HepG2 (cell line): Measurements from ENCODE around the gene PGS1. TPM values are rescaled to one million over a fixed set of nuclear protein-coding genes. Genes with fewer than 3 reads are reported as not detected.

Source experiments
- HOXA5 ChIP-seq: sonication (generic); formaldehyde crosslinking; IDR thresholded peaks from 2 replicates; pipeline ENCODE4 v1.4.0; 2020; ENCODE audit warnings: missing genetic modification reagents
- MAF1 ChIP-seq: sonication (generic); formaldehyde crosslinking; IDR thresholded peaks from 2 replicates; pipeline ENCODE4 v1.5.0; 2020; ENCODE audit warnings: missing genetic modification reagents, borderline replicate concordance
- MEIS1 ChIP-seq: sonication (generic); formaldehyde crosslinking; IDR thresholded peaks from 2 replicates; pipeline ENCODE4 v1.9.0; 2021; ENCODE audit warnings: mild to moderate bottlenecking, missing genetic modification reagents, moderate library complexity, borderline replicate concordance
- NFE2L2 ChIP-seq: fragments of 150-350 bp; IDR thresholded peaks from 2 replicates; pipeline ENCODE4 v1.6.1; 2014; ENCODE audit warnings: low read length
- SIN3A ChIP-seq: IDR thresholded peaks from 2 replicates; pipeline ENCODE4 v1.6.1; 2011; ENCODE audit warnings: low read depth, mild to moderate bottlenecking, control low read depth, low read length, borderline replicate concordance
- STAG1 ChIP-seq: sonication (generic); formaldehyde crosslinking; IDR thresholded peaks from 2 replicates; pipeline ENCODE4 v1.4.0; 2020; ENCODE audit warnings: missing genetic modification reagents
- ZKSCAN8 ChIP-seq: IDR thresholded peaks from 2 replicates; pipeline ENCODE4 v1.6.1; 2016; ENCODE audit warnings: borderline replicate concordance, missing genetic modification reagents, missing compliant biosample characterization
- ZNF382 ChIP-seq: sonication (generic); formaldehyde crosslinking; IDR thresholded peaks from 2 replicates; pipeline ENCODE4 v1.5.0; 2020; ENCODE audit warnings: missing genetic modification reagents, mild to moderate bottlenecking, borderline replicate concordance
- polyA plus RNA-seq, 8 experiments: library from polyadenylated mRNA; depleted of rRNA in 3 of 8; stranded (reverse) in 7 of 8; unstranded in 1 of 8; fragments of >200 nt; fragmentation: Illumina TruSeq in 4 of 8; extraction: Trizol in 4 of 8; gene quantifications; 2 replicates each; pipeline versions ENCODE4 v1.2.1 to v1.2.3, GENCODE V29; 2011 to 2016; ENCODE audit warnings: low read depth in 4 of 8, missing spikeins in 1 of 8, mixed read lengths in 1 of 8; ENCODE audit not compliant: insufficient read depth in 1 of 8
- total RNA-seq, 5 experiments: library from RNA; depleted of rRNA; stranded (reverse); fragments of >200 nt; fragmentation: Illumina TruSeq; extraction: Trizol; gene quantifications; 2 replicates each; pipeline ENCODE4 v1.2.3, GENCODE V29; 2016; ENCODE audit warnings: low read depth in 1 of 5
- TF ChIP-seq, protein P1 (sequence below): sonication (generic); formaldehyde crosslinking; IDR thresholded peaks from 2 replicates; pipeline ENCODE4 v1.9.0; 2021; ENCODE audit warnings: missing genetic modification reagents, borderline replicate concordance
- TF ChIP-seq, protein P2 (sequence below): sonication (generic); formaldehyde crosslinking; conservative IDR thresholded peaks from 2 replicates; pipeline ENCODE4 v1.4.0; 2020; ENCODE audit warnings: missing genetic modification reagents
- TF ChIP-seq, protein P3 (sequence below): sonication (generic); formaldehyde crosslinking; IDR thresholded peaks from 2 replicates; pipeline ENCODE4 v1.4.0; 2020; ENCODE audit warnings: missing genetic modification reagents
- TF ChIP-seq, protein P4 (sequence below): sonication (generic); formaldehyde crosslinking; IDR thresholded peaks from 2 replicates; pipeline ENCODE4 v1.5.1; 2020; ENCODE audit warnings: mild to moderate bottlenecking, missing genetic modification reagents, borderline replicate concordance
- TF ChIP-seq, protein P5 (sequence below): sonication (generic); IDR thresholded peaks from 2 replicates; pipeline ENCODE4 v1.6.1; 2016; ENCODE audit warnings: low read depth, borderline replicate concordance

Gene PGS1
- total and polyA plus RNA-seq, 2 of the 13 experiments (the other 11 are each of a cell fraction or from before 2014, with no cell fraction given), result 25.9 to 31.5 TPM

DNA sequence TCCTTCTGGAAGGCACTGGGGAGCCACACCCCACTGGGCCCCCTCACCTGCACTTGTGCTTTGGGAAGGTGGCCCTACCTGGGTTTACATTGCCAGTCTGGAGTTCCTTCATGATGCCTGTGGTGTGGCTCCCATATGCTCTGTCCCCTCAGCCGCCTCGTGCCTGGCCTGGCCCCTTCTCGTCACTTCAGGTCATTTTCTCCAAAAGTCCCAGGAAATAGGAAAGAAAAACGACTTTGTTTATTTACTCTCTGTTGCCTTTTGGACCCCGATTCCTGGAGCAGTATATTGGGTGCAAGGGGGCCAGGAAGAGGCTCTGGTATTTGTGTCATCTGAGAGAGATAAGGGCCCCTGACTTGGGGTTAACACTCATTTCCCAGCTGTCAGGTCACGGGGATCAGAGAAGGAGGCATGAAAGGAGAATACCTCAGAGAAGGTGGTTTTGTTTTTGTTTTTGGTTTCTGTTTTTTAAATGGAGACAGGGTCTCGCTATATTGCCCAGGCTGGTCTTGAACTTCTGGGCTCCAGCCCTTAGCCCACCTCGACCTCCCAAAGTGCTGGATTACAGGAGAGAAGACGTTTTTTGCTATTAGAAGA is 23.3 kb upstream of the PGS1 start (continued):
- TF ChIP-seq, protein P1, sequence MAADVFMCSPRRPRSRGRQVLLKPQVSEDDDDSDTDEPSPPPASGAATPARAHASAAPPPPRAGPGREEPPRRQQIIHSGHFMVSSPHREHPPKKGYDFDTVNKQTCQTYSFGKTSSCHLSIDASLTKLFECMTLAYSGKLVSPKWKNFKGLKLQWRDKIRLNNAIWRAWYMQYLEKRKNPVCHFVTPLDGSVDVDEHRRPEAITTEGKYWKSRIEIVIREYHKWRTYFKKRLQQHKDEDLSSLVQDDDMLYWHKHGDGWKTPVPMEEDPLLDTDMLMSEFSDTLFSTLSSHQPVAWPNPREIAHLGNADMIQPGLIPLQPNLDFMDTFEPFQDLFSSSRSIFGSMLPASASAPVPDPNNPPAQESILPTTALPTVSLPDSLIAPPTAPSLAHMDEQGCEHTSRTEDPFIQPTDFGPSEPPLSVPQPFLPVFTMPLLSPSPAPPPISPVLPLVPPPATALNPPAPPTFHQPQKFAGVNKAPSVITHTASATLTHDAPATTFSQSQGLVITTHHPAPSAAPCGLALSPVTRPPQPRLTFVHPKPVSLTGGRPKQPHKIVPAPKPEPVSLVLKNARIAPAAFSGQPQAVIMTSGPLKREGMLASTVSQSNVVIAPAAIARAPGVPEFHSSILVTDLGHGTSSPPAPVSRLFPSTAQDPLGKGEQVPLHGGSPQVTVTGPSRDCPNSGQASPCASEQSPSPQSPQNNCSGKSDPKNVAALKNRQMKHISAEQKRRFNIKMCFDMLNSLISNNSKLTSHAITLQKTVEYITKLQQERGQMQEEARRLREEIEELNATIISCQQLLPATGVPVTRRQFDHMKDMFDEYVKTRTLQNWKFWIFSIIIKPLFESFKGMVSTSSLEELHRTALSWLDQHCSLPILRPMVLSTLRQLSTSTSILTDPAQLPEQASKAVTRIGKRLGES (CRISPR knock-in tag), result no peak
- TF ChIP-seq ZNF382 (CRISPR knock-in tag) (no peak), NFE2L2 (no peak), HOXA5 (CRISPR knock-in tag) (no peak), MEIS1 (CRISPR knock-in tag) (no peak; the same call in 1 of the 2 replicates), STAG1 (CRISPR knock-in tag) (no peak), SIN3A (no peak), ZKSCAN8 (CRISPR knock-in tag) (peak; percentile 75; the same call in 1 of the 2 replicates), MAF1 (CRISPR knock-in tag) (no peak)
- TF ChIP-seq, protein P2, sequence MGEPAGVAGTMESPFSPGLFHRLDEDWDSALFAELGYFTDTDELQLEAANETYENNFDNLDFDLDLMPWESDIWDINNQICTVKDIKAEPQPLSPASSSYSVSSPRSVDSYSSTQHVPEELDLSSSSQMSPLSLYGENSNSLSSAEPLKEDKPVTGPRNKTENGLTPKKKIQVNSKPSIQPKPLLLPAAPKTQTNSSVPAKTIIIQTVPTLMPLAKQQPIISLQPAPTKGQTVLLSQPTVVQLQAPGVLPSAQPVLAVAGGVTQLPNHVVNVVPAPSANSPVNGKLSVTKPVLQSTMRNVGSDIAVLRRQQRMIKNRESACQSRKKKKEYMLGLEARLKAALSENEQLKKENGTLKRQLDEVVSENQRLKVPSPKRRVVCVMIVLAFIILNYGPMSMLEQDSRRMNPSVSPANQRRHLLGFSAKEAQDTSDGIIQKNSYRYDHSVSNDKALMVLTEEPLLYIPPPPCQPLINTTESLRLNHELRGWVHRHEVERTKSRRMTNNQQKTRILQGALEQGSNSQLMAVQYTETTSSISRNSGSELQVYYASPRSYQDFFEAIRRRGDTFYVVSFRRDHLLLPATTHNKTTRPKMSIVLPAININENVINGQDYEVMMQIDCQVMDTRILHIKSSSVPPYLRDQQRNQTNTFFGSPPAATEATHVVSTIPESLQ (CRISPR knock-in tag), result no peak
- TF ChIP-seq, protein P3, sequence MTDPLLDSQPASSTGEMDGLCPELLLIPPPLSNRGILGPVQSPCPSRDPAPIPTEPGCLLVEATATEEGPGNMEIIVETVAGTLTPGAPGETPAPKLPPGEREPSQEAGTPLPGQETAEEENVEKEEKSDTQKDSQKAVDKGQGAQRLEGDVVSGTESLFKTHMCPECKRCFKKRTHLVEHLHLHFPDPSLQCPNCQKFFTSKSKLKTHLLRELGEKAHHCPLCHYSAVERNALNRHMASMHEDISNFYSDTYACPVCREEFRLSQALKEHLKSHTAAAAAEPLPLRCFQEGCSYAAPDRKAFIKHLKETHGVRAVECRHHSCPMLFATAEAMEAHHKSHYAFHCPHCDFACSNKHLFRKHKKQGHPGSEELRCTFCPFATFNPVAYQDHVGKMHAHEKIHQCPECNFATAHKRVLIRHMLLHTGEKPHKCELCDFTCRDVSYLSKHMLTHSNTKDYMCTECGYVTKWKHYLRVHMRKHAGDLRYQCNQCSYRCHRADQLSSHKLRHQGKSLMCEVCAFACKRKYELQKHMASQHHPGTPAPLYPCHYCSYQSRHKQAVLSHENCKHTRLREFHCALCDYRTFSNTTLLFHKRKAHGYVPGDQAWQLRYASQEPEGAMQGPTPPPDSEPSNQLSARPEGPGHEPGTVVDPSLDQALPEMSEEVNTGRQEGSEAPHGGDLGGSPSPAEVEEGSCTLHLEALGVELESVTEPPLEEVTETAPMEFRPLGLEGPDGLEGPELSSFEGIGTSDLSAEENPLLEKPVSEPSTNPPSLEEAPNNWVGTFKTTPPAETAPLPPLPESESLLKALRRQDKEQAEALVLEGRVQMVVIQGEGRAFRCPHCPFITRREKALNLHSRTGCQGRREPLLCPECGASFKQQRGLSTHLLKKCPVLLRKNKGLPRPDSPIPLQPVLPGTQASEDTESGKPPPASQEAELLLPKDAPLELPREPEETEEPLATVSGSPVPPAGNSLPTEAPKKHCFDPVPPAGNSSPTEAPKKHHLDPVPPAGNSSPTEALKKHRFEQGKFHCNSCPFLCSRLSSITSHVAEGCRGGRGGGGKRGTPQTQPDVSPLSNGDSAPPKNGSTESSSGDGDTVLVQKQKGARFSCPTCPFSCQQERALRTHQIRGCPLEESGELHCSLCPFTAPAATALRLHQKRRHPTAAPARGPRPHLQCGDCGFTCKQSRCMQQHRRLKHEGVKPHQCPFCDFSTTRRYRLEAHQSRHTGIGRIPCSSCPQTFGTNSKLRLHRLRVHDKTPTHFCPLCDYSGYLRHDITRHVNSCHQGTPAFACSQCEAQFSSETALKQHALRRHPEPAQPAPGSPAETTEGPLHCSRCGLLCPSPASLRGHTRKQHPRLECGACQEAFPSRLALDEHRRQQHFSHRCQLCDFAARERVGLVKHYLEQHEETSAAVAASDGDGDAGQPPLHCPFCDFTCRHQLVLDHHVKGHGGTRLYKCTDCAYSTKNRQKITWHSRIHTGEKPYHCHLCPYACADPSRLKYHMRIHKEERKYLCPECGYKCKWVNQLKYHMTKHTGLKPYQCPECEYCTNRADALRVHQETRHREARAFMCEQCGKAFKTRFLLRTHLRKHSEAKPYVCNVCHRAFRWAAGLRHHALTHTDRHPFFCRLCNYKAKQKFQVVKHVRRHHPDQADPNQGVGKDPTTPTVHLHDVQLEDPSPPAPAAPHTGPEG (CRISPR knock-in tag), result no peak
- TF ChIP-seq, protein P4, sequence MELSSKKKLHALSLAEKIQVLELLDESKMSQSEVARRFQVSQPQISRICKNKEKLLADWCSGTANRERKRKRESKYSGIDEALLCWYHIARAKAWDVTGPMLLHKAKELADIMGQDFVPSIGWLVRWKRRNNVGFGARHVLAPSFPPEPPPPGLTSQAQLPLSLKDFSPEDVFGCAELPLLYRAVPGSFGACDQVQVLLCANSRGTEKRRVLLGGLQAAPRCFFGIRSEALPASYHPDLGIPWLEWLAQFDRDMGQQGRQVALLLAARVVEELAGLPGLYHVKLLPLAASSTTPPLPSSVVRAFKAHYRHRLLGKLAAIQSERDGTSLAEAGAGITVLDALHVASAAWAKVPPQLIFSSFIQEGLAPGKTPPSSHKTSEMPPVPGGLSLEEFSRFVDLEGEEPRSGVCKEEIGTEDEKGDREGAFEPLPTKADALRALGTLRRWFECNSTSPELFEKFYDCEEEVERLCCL, result no peak
- TF ChIP-seq, protein P5, sequence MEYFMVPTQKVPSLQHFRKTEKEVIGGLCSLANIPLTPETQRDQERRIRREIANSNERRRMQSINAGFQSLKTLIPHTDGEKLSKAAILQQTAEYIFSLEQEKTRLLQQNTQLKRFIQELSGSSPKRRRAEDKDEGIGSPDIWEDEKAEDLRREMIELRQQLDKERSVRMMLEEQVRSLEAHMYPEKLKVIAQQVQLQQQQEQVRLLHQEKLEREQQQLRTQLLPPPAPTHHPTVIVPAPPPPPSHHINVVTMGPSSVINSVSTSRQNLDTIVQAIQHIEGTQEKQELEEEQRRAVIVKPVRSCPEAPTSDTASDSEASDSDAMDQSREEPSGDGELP, result peak; percentile 87; the same call in 1 of the 2 replicates
